Neural cell (in vitro differentiated cells): ENCODE measurements around the gene ASB6. TPM values are rescaled to one million over a fixed set of nuclear protein-coding genes. Genes with fewer than 3 reads are reported as not detected.

Experiments used
- H2AFZ ChIP-seq: fragments of 200-600, 300-800 bp; sonication (generic), shearing (Covaris generic); 2 replicates; pipeline ENCODE4 v1.6.0; 2014; ENCODE audit warnings: low read depth, mild to moderate bottlenecking, antibody characterized with exemption, low read length, moderate library complexity
- H3F3A ChIP-seq: fragments of 200-600 bp; shearing (Covaris generic); 2 replicates; pipeline ENCODE4 v1.6.1; 2016; ENCODE audit warnings: mild to moderate bottlenecking, moderate library complexity, mixed read lengths, antibody characterized with exemption, low read length; ENCODE audit not compliant: insufficient read depth, poor library complexity, severe bottlenecking
- H3K27ac ChIP-seq: fragments of 200-600, 300-800 bp; sonication (generic), shearing (Covaris generic); 2 replicates; pipeline ENCODE4 v1.5.1; 2014; ENCODE audit warnings: mild to moderate bottlenecking, low read length, moderate library complexity
- H3K27me3 ChIP-seq: fragments of 300-800, 200-600 bp; sonication (generic), shearing (Covaris generic); 2 replicates; pipeline ENCODE4 v1.6.0; 2014; ENCODE audit warnings: mild to moderate bottlenecking, low read depth, low read length, moderate library complexity; ENCODE audit not compliant: insufficient read depth
- H3K36me3 ChIP-seq: fragments of 300-800, 200-600 bp; sonication (generic), shearing (Covaris generic); 2 replicates; pipeline ENCODE4 v1.5.1; 2014; ENCODE audit warnings: mild to moderate bottlenecking, antibody characterized with exemption, low read length, moderate library complexity; ENCODE audit not compliant: insufficient read depth
- H3K4me2 ChIP-seq: fragments of 300-800, 200-600 bp; sonication (generic), shearing (Covaris generic); 2 replicates; pipeline ENCODE4 v1.6.0; 2014; ENCODE audit warnings: mild to moderate bottlenecking, low read length
- H3K4me3 ChIP-seq: fragments of 300-800, 200-600 bp; sonication (generic), shearing (Covaris generic); 2 replicates; pipeline ENCODE4 v1.5.1; 2014; ENCODE audit warnings: mild to moderate bottlenecking, low read length, moderate library complexity
- H3K79me2 ChIP-seq: fragments of 200-600 bp; shearing (Covaris generic); replicated peaks from 2 replicates; pipeline ENCODE4 v1.6.0; 2014; ENCODE audit warnings: mild to moderate bottlenecking, low read length, moderate library complexity; ENCODE audit not compliant: insufficient read depth
- H3K9ac ChIP-seq: fragments of 300-800, 200-600 bp; sonication (generic), shearing (Covaris generic); 2 replicates; pipeline ENCODE4 v1.6.1; 2016; ENCODE audit warnings: mild to moderate bottlenecking, low read length, mixed read lengths
- H3K9me2 ChIP-seq: fragments of 200-600 bp; shearing (Covaris generic); 2 replicates; pipeline ENCODE4 v1.6.1; 2016; ENCODE audit warnings: mild to moderate bottlenecking, low read length, mixed read lengths; ENCODE audit not compliant: insufficient read depth
- H3K9me3 ChIP-seq: fragments of 200-600, 300-800 bp; sonication (generic), shearing (Covaris generic); 2 replicates; pipeline ENCODE4 v1.6.1; 2016; ENCODE audit warnings: mild to moderate bottlenecking, mixed run types, low read length, moderate library complexity, mixed read lengths
- H4K20me1 ChIP-seq: fragments of 200-600 bp; shearing (Covaris generic); 2 replicates; pipeline ENCODE4 v1.6.1; 2016; ENCODE audit warnings: mild to moderate bottlenecking, mixed run types; ENCODE audit not compliant: insufficient read depth
- CTCF ChIP-seq: fragments of 450-650 bp; IDR thresholded peaks from 2 replicates; pipeline ENCODE4 v1.5.1; 2014; ENCODE audit warnings: antibody characterized with exemption, mild to moderate bottlenecking, moderate library complexity; ENCODE audit not compliant: poor library complexity, severe bottlenecking
- EP300 ChIP-seq: fragments of 450-650 bp; conservative IDR thresholded peaks from 2 replicates; pipeline ENCODE4 v1.6.1; 2014; ENCODE audit warnings: antibody characterized with exemption, mild to moderate bottlenecking, moderate library complexity; ENCODE audit not compliant: poor library complexity, severe bottlenecking
- EZH2 ChIP-seq: fragments of 200-600, 300-800 bp; shearing (Covaris generic), sonication (generic); IDR thresholded peaks from 2 replicates; pipeline ENCODE4 v1.6.1; 2014; ENCODE audit warnings: antibody characterized with exemption, low read length, borderline replicate concordance, mild to moderate bottlenecking; ENCODE audit not compliant: insufficient read depth, poor library complexity, severe bottlenecking
- MXI1 ChIP-seq: fragments of 450-650 bp; conservative IDR thresholded peaks from 2 replicates; pipeline ENCODE4 v1.6.1; 2014; ENCODE audit warnings: antibody characterized with exemption, mild to moderate bottlenecking; ENCODE audit not compliant: poor library complexity, severe bottlenecking
- POLR2AphosphoS5 ChIP-seq: IDR thresholded peaks from 2 replicates; pipeline ENCODE4 v1.6.1; 2012
- RAD21 ChIP-seq: fragments of 450-650 bp; conservative IDR thresholded peaks from 2 replicates; pipeline ENCODE4 v1.6.1; 2014; ENCODE audit warnings: antibody characterized with exemption, mild to moderate bottlenecking, moderate library complexity
- REST ChIP-seq: IDR thresholded peaks from 2 replicates; pipeline ENCODE4 v1.6.1; 2012; ENCODE audit warnings: borderline replicate concordance
- SMC3 ChIP-seq: fragments of 450-650 bp; conservative IDR thresholded peaks from 2 replicates; pipeline ENCODE4 v1.6.1; 2014; ENCODE audit warnings: antibody characterized with exemption, mild to moderate bottlenecking, moderate library complexity; ENCODE audit not compliant: poor library complexity
- TAF1 ChIP-seq: IDR thresholded peaks from 2 replicates; pipeline ENCODE4 v1.6.1; 2012; ENCODE audit warnings: low read depth
- polyA plus RNA-seq: library from polyadenylated mRNA; depleted of rRNA; stranded (reverse); fragments of >200 nt; gene quantifications from 2 replicates; pipeline ENCODE4 v1.2.3, GENCODE V29; 2014

ASB6 gene
- polyA plus RNA-seq, 1 donor from 2014 or later, result 18.4 TPM

- no peak overlapping the region for H2AFZ ChIP-seq
- H3K9ac ChIP-seq, result no peak overlapping the region
- TF ChIP-seq CTCF (no peak), EP300 (no peak), REST (no peak), EZH2 (no peak)
- H3K36me3 ChIP-seq, result no peaks in the 10 kb centered on the region
- no peaks in the 10 kb centered on the region for H3K9me3 ChIP-seq
- H4K20me1 ChIP-seq, result peaks cover 10% of the 10 kb centered on the region
- H3K4me3 ChIP-seq, result no peak overlapping the region
- no peaks in the 10 kb centered on the region for H3K27me3 ChIP-seq
- no peaks in the 10 kb centered on the region for H3F3A ChIP-seq
- H3K4me2 ChIP-seq, result no peak overlapping the region
- no peaks in the 10 kb centered on the region for H3K9me2 ChIP-seq
- peaks cover 37% of the 10 kb centered on the region for H3K79me2 ChIP-seq
- H3K27ac ChIP-seq, result no peak overlapping the region
Observed at GRCh38 chr9:129633848-129634247, 8.1 kb downstream of the ASB6 start.

GRCh38 chr9:129633207-129633606, 8.7 kb downstream of the ASB6 start:
- Histone ChIP-seq H2AFZ (no peak overlapping the region), H4K20me1 (peaks cover 10% of the 10 kb centered on the region), H3K79me2 (peaks cover 43% of the 10 kb centered on the region), H3F3A (no peaks in the 10 kb centered on the region), H3K27ac (no peak overlapping the region), H3K4me2 (no peak overlapping the region), H3K9me3 (no peaks in the 10 kb centered on the region), H3K36me3 (no peaks in the 10 kb centered on the region), H3K27me3 (no peaks in the 10 kb centered on the region), H3K9ac (no peak overlapping the region), H3K4me3 (no peak overlapping the region), H3K9me2 (no peaks in the 10 kb centered on the region)
- no peak for TF ChIP-seq POLR2AphosphoS5
- no peak for TF ChIP-seq MXI1
- no peak for TF ChIP-seq REST
- TF ChIP-seq EP300, result no peak
- no peak for TF ChIP-seq EZH2
- TF ChIP-seq SMC3, result no peak
- TF ChIP-seq RAD21, result no peak
- no peak for TF ChIP-seq TAF1
- TF ChIP-seq CTCF, result no peak
